ENCODE measurements around the gene GAN.

DNA sequence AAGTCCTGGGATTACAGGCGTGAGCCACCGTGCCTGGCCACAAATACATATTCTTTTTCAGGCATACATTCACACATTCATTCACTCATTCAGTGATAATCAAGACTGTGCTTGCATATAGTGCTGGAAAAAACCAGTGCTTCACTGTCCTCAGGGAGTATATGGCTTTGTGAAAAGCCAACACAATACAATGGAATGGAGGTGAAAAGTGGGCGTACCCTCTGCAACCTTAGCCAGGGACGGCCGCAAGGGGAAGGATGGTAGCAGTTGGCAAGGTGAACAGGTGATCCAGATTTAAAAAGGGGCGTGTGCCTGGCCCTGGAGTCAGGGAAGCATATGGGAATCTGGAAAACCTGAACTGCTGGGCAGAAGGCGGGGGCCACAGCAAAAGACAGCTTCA lies 18.1 kb upstream of the GAN start:
- TF ChIP-seq CTCF (conservative IDR thresholded peaks at IDR 0.05 in 1 of 2, IDR thresholded peaks at IDR 0.05 in 1 of 2; ENCODE audit: low read depth in 1 of 2, low read length in 2 of 2), result no peak
- TF ChIP-seq EZH2 (IDR thresholded peaks at IDR 0.05; ENCODE audit: low read length, missing control alignments), result no peak

Data from fibroblast of lung (primary cell).